GM18508 (cell line): ENCODE measurements around the gene FBXW4.

ENCODE experiments used
- ATAC-seq: cut with Tn5 transposase; IDR thresholded peaks from one replicate; pipeline ENCODE4 v1.9.1; 2021; ENCODE audit warnings: moderate number of reproducible peaks; ENCODE audit not compliant: insufficient read depth, unreplicated experiment

The FBXW4 gene

GRCh38 chr10:101708073-101708472 is 13.1 kb upstream of the FBXW4 start:
- no peak for ATAC-seq

DNA sequence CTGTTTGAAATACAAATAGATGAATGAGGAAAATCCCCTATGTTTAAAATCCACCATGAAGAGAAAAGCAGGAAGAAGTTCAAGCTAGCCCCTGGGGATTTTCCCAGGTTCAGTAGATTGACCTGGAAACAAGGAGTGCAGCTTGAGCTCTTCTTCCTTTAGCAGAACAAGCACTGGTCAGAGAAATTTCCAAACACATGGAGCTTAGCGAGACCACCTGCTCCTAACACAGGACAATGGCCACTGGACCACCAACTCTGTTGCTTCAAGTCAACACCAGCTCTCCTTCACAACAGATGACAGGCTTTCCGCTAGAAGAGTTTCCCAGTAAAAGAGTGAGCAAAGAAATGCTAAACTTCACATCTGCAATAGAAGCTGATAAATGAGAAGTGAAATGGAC is 9.4 kb upstream of the FBXW4 start:
- ATAC-seq, result no peak

- ATAC-seq, result no peak
Measured at GRCh38 chr10:101696632-101697031, 1.7 kb upstream of the FBXW4 start.

DNA sequence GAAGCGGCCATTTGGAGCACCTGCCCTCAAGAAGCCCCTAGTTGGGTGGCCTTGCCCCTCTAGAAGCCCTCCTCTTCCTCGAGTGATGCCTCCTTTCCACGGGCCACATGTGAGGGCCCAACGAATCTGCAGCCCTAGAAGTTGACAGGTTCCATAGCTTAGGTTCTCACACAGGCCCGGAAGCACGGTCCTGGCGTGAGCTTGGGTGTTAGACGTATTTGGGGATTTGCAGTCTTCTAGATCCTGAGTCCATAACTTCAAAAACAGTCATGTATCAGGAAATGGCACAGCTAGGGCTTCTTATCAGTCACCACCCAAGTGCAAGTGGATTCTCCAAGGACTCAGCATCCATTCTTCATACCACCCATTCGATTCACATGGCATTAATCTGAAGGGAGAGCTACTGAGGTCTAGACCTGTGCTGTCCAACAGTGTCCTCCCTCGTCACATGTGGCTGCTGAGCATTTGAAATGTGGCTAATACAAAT is 477 bp upstream of the FBXW4 start:
- ATAC-seq, result no peak

- no peak for ATAC-seq
Measured at GRCh38 chr10:101693978-101694673, 844 bp downstream of the FBXW4 start.

- no peak for ATAC-seq
Measured at GRCh38 chr10:101693651-101693977, 1.4 kb downstream of the FBXW4 start.

GRCh38 chr10:101691081-101691480 is 3.9 kb downstream of the FBXW4 start:
- no peak for ATAC-seq

- ATAC-seq, result no peak
Measured at GRCh38 chr10:101690461-101690860, 4.5 kb downstream of the FBXW4 start.

DNA sequence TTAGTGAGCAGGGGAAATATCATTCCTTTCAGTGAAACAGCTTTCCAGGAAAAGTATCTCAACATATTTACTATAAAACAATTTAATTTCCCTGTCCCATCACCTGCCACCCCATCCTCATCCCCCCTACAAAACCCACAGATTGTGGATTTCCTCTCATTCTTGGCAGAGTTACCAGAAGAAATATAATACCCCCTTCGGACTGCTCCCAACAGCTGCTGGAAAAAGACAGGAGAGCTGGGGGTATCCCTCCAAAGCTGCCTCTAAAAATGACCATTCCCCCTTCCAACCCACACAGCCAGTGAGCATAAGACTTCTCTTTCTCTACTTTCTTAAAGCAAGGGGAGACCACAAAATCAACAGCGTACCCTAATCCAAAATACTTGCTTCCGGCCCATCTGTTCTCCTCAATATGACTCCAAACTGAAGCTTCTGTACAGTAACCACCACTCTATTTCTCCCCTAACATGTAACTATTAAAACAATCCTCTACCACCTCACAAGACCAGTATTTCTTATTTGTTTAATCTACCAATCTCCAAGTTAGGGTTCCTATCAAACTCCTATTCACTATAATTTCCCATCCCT is 7.8 kb downstream of the FBXW4 start:
- ATAC-seq, result no peak

GRCh38 chr10:101686133-101686925 is 8.6 kb downstream of the FBXW4 start:
- ATAC-seq, result no peak

GRCh38 chr10:101684782-101685181 is 10.2 kb downstream of the FBXW4 start:
- ATAC-seq, result no peak

GRCh38 chr10:101683276-101683675 is 11.7 kb downstream of the FBXW4 start:
- no peak for ATAC-seq

- ATAC-seq, result no peak
Measured at GRCh38 chr10:101682172-101682825, 12.7 kb downstream of the FBXW4 start.

DNA sequence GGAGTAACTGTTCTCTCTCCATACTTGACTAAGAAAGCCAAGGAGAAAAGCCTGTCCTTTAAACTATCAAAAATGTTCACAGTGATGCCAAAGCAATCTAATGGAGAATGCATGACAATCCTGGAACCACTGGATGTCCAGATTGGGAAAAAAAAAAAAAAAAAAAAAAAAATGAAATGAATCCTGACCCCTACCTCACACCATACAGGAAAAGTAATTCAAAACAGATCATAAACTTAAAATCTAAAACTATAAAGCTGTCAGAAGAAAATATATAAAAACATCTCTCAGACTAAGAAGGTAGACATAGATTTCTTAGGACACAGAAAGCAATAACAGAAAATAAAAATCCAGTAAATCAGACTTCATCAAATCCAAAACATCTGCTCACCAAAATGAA is 18.4 kb downstream of the FBXW4 start:
- ATAC-seq, result no peak

- ATAC-seq, result no peak
Measured at GRCh38 chr10:101675115-101675514, 19.9 kb downstream of the FBXW4 start.

DNA sequence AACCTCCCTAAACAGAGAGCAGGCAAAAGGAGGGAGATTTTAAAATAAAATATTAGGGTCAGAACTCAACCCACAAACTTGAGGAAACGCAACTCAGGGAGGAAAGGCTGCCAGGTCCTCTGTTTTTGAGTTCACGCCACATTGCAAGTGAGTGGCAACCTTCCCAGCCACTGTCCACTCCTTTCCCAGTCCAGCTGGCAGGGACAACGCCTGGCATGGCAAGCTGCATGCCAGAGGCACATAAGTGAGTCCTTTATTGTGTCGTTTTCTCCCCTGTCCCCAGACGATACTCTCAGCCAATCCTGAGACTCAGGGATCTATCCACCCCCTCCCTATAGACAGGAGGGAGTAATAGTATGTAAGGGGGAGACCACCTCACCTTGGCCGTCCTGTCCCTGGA is 22.4 kb downstream of the FBXW4 start:
- no peak for ATAC-seq

GRCh38 chr10:101671453-101671852 is 23.5 kb downstream of the FBXW4 start:
- ATAC-seq, result no peak

GRCh38 chr10:101670635-101671034 is 24.3 kb downstream of the FBXW4 start:
- no peak for ATAC-seq

DNA sequence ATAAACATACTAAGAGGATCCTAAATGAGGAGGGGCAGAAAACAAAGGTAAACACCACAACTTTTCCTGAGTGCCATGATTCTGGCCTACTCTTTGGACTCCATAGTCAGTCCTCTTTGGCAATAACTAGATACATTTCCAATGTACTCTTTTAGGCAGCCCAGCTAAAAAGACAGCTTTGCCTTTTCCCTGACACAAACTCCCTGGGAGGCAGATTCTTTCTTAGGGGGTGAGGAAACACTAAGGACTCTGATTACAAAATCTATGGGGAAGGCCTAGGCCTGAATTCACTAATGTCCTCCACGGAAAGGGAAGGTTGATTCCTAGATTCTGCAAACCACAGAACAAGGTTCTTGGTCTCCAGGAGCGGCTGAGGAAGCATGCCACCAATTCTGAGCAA is 25.8 kb downstream of the FBXW4 start:
- no peak for ATAC-seq

DNA sequence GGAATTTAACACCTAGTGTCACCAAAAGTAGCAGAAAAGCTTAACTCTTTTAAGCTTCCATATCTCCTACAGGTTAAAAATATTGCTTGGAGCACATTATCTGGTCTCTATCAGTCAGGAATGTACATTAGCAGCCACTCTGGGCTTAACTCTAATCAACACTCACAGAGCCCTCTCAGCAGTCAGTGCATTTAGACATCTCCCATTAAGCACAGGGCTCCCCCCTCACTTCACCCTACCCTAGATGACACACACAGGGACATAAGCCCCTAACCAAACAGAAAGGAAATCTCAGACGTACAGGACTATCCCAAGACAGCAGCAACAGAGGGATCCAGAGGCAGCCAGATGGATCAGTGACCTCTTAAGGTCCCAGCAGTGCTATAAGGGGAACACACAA is 26.4 kb downstream of the FBXW4 start:
- no peak for ATAC-seq

DNA sequence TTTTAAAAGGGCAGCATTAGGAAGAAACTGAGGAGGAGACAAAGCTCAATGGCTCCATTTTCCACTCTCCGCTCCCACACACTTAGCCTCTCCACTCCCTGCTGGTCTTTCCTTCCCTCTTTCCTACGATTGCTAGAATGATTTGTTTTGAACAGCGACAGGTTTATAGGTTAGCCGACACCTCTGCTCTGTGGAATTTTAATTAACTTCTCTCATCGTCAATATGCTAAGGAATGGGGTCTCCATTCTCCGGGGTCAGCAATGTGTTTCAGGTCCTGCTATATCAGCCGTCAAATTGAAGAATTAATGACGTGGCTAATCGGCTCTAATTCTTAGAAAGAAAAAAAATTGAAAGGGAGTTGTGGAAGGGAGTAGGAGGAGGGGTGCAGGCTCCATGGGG is 28.9 kb downstream of the FBXW4 start:
- no peak for ATAC-seq
